ENCODE results near the gene SKIDA1. TPM values are rescaled to one million over a fixed set of nuclear protein-coding genes. Genes with fewer than 3 reads are reported as not detected.

Gene SKIDA1
- total RNA-seq, 3 donors from 2014 or later: 0.03 to 2.4 (median 0.34) TPM

- DNase-seq: no peak
- Histone ChIP-seq H3K4me1 (ENCODE audit: low read depth) (no peaks in the 10 kb centered on the region), H3K4me3 (no peak overlapping the region), H3K9me3 (no peaks in the 10 kb centered on the region), H3K36me3 (ENCODE audit: low read depth) (no peaks in the 10 kb centered on the region)
- no peak for TF ChIP-seq CTCF (IDR thresholded peaks at IDR 0.05)
- intact Hi-C loops (cut with DNase I, micrococcal nuclease): no loop called here
- no peak for ATAC-seq
Measured at GRCh38 chr10:21488957-21489446, 36.5 kb downstream of the SKIDA1 start.

- no peak for ATAC-seq
- intact Hi-C loops (cut with DNase I, micrococcal nuclease): no loop called here
- DNase-seq: no peak
- H3K4me1 ChIP-seq (ENCODE audit: low read depth): no peaks in the 10 kb centered on the region
- H3K36me3 ChIP-seq (ENCODE audit: low read depth): no peaks in the 10 kb centered on the region
- no peaks in the 10 kb centered on the region for H3K9me3 ChIP-seq
- no peak for TF ChIP-seq CTCF (IDR thresholded peaks at IDR 0.05)
- no peak overlapping the region for H3K4me3 ChIP-seq
Measured at GRCh38 chr10:21488246-21488956, 37.1 kb downstream of the SKIDA1 start.

- H3K36me3 ChIP-seq (ENCODE audit: low read depth): no peaks in the 10 kb centered on the region
- no peak for DNase-seq
- ATAC-seq: no peak
- intact Hi-C loops (cut with DNase I, micrococcal nuclease): no loop called here
- H3K9me3 ChIP-seq: no peaks in the 10 kb centered on the region
- no peaks in the 10 kb centered on the region for H3K4me1 ChIP-seq (ENCODE audit: low read depth)
- no peak for TF ChIP-seq CTCF (IDR thresholded peaks at IDR 0.05)
- no peak overlapping the region for H3K4me3 ChIP-seq
Measured at GRCh38 chr10:21487416-21488180, 37.9 kb downstream of the SKIDA1 start.

- TF ChIP-seq CTCF (IDR thresholded peaks at IDR 0.05): no peak
Measured at GRCh38 chr10:21482821-21483220, 42.7 kb downstream of the SKIDA1 start.

GRCh38 chr10:21481407-21481806 is 44.1 kb downstream of the SKIDA1 start:
- no peaks in the 10 kb centered on the region for H3K4me1 ChIP-seq (ENCODE audit: low read depth)
- H3K36me3 ChIP-seq (ENCODE audit: low read depth): no peaks in the 10 kb centered on the region
- no peak for ATAC-seq
- DNase-seq: no peak
- intact Hi-C loops (cut with DNase I, micrococcal nuclease): no loop called here
- no peaks in the 10 kb centered on the region for H3K9me3 ChIP-seq
- H3K4me3 ChIP-seq: no peak overlapping the region
- TF ChIP-seq CTCF (IDR thresholded peaks at IDR 0.05): no peak

More at GRCh38 chr10:21482821-21483220, 42.7 kb downstream of the SKIDA1 start:
- H3K36me3 ChIP-seq (ENCODE audit: low read depth): no peaks in the 10 kb centered on the region
- intact Hi-C loops (cut with DNase I, micrococcal nuclease): no loop called here
- no peaks in the 10 kb centered on the region for H3K4me1 ChIP-seq (ENCODE audit: low read depth)
- no peak overlapping the region for H3K4me3 ChIP-seq
- ATAC-seq: no peak
- no peak for DNase-seq
- no peaks in the 10 kb centered on the region for H3K9me3 ChIP-seq

All from mucosa of descending colon (tissue), 3 donors.